ENCODE data around the gene RFX6.

RFX6 gene

DNA sequence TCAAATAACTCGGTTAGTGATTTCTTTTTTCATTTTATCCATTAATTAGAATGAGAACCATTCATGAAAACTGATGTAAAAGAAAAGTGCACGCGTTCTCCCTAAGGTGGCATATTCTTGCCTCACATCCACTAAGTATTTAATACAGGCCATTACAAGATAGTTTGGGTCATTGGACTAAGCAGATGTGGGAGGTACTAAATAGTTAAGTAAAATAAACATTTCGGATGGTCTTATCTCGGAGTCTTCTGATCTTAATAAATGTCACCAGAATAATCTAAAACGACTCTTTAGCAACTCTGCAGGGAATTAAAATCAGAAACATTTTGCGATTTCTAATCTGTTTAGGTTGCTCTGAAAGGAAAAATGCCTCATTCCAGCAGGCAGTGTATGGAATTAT lies 78.7 kb downstream of the RFX6 start:
- Histone ChIP-seq H3K27me3 (replicated peaks; ENCODE audit: control insufficient read depth, insufficient read depth, low read length, poor library complexity, severe bottlenecking) (no peaks in the 10 kb centered on the region), H3K36me3 (ENCODE audit: control insufficient read depth, insufficient read depth, low read length) (no peaks in the 10 kb centered on the region), H3K9me3 (ENCODE audit: control insufficient read depth, low read length) (no peaks in the 10 kb centered on the region), H3K4me1 (ENCODE audit: control insufficient read depth, insufficient read depth, low read length, poor library complexity, severe bottlenecking) (no peaks in the 10 kb centered on the region), H3K27ac (ENCODE audit: insufficient read depth, low read length, poor library complexity, severe bottlenecking) (no peak overlapping the region), H3K4me3 (ENCODE audit: insufficient read depth, low read depth, low read length, poor library complexity, severe bottlenecking) (no peak overlapping the region)
- no peak for DNase-seq

DNA sequence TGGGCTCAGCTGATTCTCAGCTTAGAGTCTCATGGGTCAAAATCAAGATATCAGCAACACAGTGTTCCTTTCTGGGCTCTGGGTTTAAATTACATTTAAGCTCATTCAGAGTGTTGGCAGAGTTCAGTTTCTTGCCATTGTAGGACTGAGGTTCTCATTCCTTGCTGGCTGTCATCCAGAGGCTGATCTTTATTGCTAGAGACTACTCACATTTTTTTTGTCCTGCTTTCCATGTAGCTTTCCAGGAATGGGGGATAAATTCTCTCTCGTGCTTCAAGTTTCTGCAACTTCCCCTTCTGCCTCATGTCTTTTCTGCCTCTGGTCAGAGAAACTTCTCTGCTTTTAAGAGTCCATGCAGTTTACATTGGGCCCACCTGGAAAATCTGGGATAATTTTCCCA lies 86.9 kb downstream of the RFX6 start:
- Histone ChIP-seq H3K4me3 (ENCODE audit: insufficient read depth, low read depth, low read length, poor library complexity, severe bottlenecking) (no peak overlapping the region), H3K27ac (ENCODE audit: insufficient read depth, low read length, poor library complexity, severe bottlenecking) (no peak overlapping the region), H3K27me3 (replicated peaks; ENCODE audit: control insufficient read depth, insufficient read depth, low read length, poor library complexity, severe bottlenecking) (no peaks in the 10 kb centered on the region), H3K4me1 (ENCODE audit: control insufficient read depth, insufficient read depth, low read length, poor library complexity, severe bottlenecking) (no peaks in the 10 kb centered on the region), H3K9me3 (ENCODE audit: control insufficient read depth, low read length) (no peaks in the 10 kb centered on the region), H3K36me3 (ENCODE audit: control insufficient read depth, insufficient read depth, low read length) (no peaks in the 10 kb centered on the region)
- no peak for DNase-seq

DNA sequence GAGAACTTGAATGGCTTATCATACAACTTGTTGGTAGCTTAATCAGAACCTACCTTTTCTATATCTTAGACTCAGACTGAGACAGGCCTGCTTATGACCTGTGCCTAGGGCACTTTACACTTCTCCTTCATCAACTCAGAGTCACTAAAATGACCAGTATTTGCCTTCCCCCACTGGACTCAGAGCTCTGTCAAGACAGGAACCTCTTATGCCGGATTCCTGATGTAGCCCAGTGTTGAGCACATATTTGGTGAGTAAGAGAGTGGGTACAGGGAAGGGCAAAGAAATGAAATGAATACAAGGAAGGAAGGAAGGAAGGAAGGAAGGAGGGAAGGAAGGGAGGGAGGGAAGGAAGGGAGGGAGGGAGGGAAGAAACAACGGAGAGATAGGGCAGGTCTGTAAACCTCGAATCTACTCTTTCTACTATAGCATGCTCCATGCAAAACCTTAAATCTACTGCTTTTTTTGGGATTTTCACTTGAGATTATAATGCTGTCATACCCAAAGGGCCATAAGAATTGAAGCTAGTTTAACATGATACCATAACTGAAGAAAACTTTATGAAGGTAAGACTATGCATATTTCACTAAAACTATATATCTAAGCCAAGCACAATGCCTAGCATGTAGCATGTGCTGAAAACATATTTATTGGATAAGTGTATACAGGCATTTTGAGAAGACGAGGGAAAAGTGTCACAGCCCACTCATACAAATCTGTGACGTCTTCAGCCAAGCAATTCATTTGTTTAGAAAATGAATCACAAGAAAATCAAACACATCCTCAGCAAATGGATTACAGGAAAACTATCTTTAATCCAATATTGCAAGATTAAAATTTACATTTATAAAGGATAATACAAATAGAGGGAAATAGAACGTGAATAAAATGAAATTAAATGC lies 89.9 kb downstream of the RFX6 start:
- DNase-seq, result no peak
- no peak overlapping the region for H3K4me3 ChIP-seq (ENCODE audit: insufficient read depth, low read depth, low read length, poor library complexity, severe bottlenecking)
- no peak overlapping the region for H3K27ac ChIP-seq (ENCODE audit: insufficient read depth, low read length, poor library complexity, severe bottlenecking)
- no peaks in the 10 kb centered on the region for H3K9me3 ChIP-seq (ENCODE audit: control insufficient read depth, low read length)
- no peaks in the 10 kb centered on the region for H3K27me3 ChIP-seq (replicated peaks; ENCODE audit: control insufficient read depth, insufficient read depth, low read length, poor library complexity, severe bottlenecking)
- H3K4me1 ChIP-seq (ENCODE audit: control insufficient read depth, insufficient read depth, low read length, poor library complexity, severe bottlenecking), result no peaks in the 10 kb centered on the region
- H3K36me3 ChIP-seq (ENCODE audit: control insufficient read depth, insufficient read depth, low read length), result no peaks in the 10 kb centered on the region

DNA sequence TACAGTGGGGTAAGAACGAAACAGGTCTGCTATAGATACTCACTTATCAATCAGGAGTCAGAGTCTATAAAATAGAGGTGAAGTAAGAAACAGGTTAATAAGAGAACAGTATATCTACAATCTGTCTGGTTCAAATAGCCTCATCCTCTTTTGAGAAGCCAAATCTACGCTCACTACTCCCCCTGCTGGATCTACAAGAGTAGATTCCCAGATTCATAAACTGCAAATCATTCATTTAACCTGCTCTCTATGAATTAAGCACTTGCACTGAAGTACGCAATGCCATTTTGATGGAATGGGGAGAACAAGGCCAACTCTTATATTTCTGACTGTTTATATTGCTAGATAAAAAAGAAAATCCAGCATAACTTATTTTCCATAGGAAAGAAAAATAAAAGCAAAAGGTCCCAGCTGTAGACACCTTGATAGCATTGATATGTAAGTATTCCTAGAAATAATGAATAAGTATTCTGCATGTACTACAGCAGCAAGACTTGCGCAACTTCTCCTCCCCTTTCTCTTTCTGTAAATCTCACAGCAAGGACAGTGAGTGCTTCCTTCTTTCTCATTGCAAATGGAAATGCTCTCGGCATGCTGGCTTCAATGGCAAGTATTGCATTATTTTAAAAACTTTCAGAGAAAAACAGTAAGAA lies 92.3 kb downstream of the RFX6 start:
- Histone ChIP-seq H3K27me3 (replicated peaks; ENCODE audit: control insufficient read depth, insufficient read depth, low read length, poor library complexity, severe bottlenecking) (no peaks in the 10 kb centered on the region), H3K27ac (ENCODE audit: insufficient read depth, low read length, poor library complexity, severe bottlenecking) (no peak overlapping the region), H3K9me3 (ENCODE audit: control insufficient read depth, low read length) (no peaks in the 10 kb centered on the region), H3K4me3 (ENCODE audit: insufficient read depth, low read depth, low read length, poor library complexity, severe bottlenecking) (no peak overlapping the region), H3K36me3 (ENCODE audit: control insufficient read depth, insufficient read depth, low read length) (no peaks in the 10 kb centered on the region), H3K4me1 (ENCODE audit: control insufficient read depth, insufficient read depth, low read length, poor library complexity, severe bottlenecking) (no peaks in the 10 kb centered on the region)
- no peak for DNase-seq

DNA sequence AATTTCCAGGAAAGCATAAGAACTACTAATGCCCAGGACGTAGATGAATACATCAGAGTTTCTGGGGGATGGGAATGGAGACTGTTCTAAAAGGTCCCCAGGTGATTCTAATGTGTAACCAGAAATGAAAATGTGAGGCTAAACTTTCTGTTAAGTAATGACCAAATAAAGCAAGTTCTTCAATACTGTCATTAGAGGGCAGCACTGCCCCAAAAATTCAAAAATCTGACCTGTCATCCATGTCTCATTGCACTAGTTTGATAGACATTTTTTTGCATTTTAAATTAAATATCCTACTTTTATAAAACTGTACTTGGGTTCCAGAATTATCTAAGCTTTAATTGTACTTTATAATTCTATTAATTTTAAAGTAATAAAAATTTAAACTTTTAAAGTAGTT lies 94.9 kb downstream of the RFX6 start:
- Histone ChIP-seq H3K27ac (ENCODE audit: insufficient read depth, low read length, poor library complexity, severe bottlenecking) (no peak overlapping the region), H3K9me3 (ENCODE audit: control insufficient read depth, low read length) (no peaks in the 10 kb centered on the region), H3K27me3 (replicated peaks; ENCODE audit: control insufficient read depth, insufficient read depth, low read length, poor library complexity, severe bottlenecking) (no peaks in the 10 kb centered on the region), H3K36me3 (ENCODE audit: control insufficient read depth, insufficient read depth, low read length) (no peaks in the 10 kb centered on the region), H3K4me1 (ENCODE audit: control insufficient read depth, insufficient read depth, low read length, poor library complexity, severe bottlenecking) (no peaks in the 10 kb centered on the region), H3K4me3 (ENCODE audit: insufficient read depth, low read depth, low read length, poor library complexity, severe bottlenecking) (no peak overlapping the region)
- DNase-seq, result no peak

DNA sequence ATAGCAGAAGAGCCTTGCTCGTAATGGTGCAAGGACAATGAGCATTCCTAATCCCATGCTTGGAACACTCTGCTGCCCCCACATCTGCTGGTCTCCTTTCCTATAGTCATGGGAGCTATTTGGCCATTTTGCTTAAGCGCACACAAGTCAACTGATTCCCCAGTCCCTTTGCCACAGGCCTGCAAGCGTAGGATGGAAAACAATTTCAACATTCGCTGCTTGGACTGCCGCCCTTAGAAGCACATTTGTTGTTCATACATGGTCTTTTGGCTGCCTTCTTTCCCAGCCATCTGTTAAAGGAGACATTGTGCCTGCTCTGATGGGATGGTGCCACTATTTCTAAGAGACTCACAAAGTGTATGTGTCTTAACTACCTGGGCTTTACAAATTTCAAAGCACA lies 96.9 kb downstream of the RFX6 start:
- no peak overlapping the region for H3K4me3 ChIP-seq (ENCODE audit: insufficient read depth, low read depth, low read length, poor library complexity, severe bottlenecking)
- no peaks in the 10 kb centered on the region for H3K9me3 ChIP-seq (ENCODE audit: control insufficient read depth, low read length)
- H3K4me1 ChIP-seq (ENCODE audit: control insufficient read depth, insufficient read depth, low read length, poor library complexity, severe bottlenecking), result no peaks in the 10 kb centered on the region
- DNase-seq, result no peak
- H3K27me3 ChIP-seq (replicated peaks; ENCODE audit: control insufficient read depth, insufficient read depth, low read length, poor library complexity, severe bottlenecking), result no peaks in the 10 kb centered on the region
- H3K27ac ChIP-seq (ENCODE audit: insufficient read depth, low read length, poor library complexity, severe bottlenecking), result no peak overlapping the region
- H3K36me3 ChIP-seq (ENCODE audit: control insufficient read depth, insufficient read depth, low read length), result no peaks in the 10 kb centered on the region

DNA sequence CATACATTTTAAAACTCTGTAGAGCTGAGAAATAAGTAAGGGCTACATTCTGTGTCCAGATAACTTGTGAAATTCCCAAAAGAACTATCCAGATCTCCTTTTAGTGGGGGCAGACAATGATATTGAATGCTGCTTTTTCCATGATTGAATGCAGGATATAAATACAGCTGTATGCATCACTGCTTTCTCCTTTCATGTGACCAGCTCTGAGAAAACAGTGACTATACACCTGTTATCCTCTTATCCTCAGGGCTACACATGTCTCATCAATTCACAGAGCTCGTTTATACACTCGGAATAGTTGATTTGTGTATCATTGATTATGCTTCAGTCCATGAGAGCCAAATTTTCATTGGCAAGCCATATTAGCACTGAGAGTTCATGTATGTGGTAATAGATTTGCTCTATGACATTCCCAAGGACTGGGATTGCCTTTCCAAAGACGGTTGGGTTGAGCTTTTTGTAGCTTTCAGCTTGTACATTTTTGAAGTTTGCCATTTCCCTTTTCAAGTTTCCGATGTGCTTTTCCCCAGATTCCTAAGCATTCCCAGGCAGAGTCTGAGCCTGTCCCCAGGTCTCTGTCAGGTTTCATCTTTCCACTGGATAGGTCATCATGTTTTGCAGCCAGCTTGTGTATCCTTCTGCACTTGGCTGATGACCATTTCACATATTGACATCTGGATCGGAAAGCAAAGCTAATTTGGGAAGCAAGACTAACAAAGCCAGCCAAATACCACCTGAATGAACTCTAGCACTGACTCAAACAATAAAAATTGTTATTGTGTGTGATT lies 97.7 kb downstream of the RFX6 start:
- Histone ChIP-seq H3K4me1 (ENCODE audit: control insufficient read depth, insufficient read depth, low read length, poor library complexity, severe bottlenecking) (no peaks in the 10 kb centered on the region), H3K36me3 (ENCODE audit: control insufficient read depth, insufficient read depth, low read length) (no peaks in the 10 kb centered on the region), H3K27ac (ENCODE audit: insufficient read depth, low read length, poor library complexity, severe bottlenecking) (no peak overlapping the region), H3K9me3 (ENCODE audit: control insufficient read depth, low read length) (no peaks in the 10 kb centered on the region), H3K4me3 (ENCODE audit: insufficient read depth, low read depth, low read length, poor library complexity, severe bottlenecking) (no peak overlapping the region), H3K27me3 (replicated peaks; ENCODE audit: control insufficient read depth, insufficient read depth, low read length, poor library complexity, severe bottlenecking) (no peaks in the 10 kb centered on the region)
- no peak for DNase-seq

DNA sequence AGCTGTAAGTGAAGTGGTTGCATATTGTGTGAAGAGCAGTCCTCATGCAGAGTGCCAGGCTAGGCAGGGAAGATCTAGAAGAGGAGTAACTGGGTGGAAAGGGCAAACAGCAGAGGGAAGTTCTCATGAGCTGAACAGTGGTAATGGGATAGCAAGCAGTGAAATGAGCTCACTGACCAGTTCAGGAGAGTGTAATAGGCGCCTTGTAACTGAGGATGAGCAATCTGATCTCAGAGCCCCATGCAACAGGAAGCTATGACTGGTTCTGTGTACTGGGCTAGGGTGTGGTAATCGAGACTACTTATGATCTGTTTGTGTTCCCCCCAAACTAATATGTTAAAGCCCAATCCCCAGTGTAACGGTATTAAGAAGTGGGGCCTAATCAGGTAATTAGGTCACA lies 98.6 kb downstream of the RFX6 start:
- no peaks in the 10 kb centered on the region for H3K36me3 ChIP-seq (ENCODE audit: control insufficient read depth, insufficient read depth, low read length)

DNA sequence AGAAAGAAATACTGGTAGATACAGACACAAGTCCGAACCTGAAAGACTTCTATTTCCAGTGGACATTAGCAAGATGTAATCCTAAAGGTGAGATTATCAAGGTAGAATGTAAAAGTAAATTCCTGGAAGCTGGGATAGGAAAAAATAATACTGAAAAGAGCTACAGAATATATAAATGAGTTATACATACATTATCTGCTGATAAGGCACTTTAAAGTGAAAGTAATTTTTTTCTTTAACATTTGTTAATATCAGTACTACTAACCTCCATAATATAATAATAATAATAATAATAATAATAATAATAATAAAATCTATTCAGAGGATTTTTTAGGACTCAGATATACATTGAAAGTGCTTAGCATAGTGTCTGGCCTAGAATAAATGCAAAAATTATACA lies 102.5 kb downstream of the RFX6 start:
- Histone ChIP-seq H3K27ac (ENCODE audit: insufficient read depth, low read length, poor library complexity, severe bottlenecking) (no peak overlapping the region), H3K4me1 (ENCODE audit: control insufficient read depth, insufficient read depth, low read length, poor library complexity, severe bottlenecking) (no peaks in the 10 kb centered on the region), H3K9me3 (ENCODE audit: control insufficient read depth, low read length) (no peaks in the 10 kb centered on the region), H3K27me3 (replicated peaks; ENCODE audit: control insufficient read depth, insufficient read depth, low read length, poor library complexity, severe bottlenecking) (no peaks in the 10 kb centered on the region), H3K36me3 (ENCODE audit: control insufficient read depth, insufficient read depth, low read length) (no peaks in the 10 kb centered on the region), H3K4me3 (ENCODE audit: insufficient read depth, low read depth, low read length, poor library complexity, severe bottlenecking) (no peak overlapping the region)
- no peak for DNase-seq

More for the DNA sequence above, 98.6 kb downstream of the RFX6 start:
- Histone ChIP-seq H3K27ac (ENCODE audit: insufficient read depth, low read length, poor library complexity, severe bottlenecking) (no peak overlapping the region), H3K27me3 (replicated peaks; ENCODE audit: control insufficient read depth, insufficient read depth, low read length, poor library complexity, severe bottlenecking) (no peaks in the 10 kb centered on the region), H3K9me3 (ENCODE audit: control insufficient read depth, low read length) (no peaks in the 10 kb centered on the region), H3K4me1 (ENCODE audit: control insufficient read depth, insufficient read depth, low read length, poor library complexity, severe bottlenecking) (no peaks in the 10 kb centered on the region), H3K4me3 (ENCODE audit: insufficient read depth, low read depth, low read length, poor library complexity, severe bottlenecking) (no peak overlapping the region)
- DNase-seq, result no peak
